HS-5 (cell line): Measurements from ENCODE around the gene CYB561.

Experiments
- DNase-seq: peaks from one replicate; pipeline ENCODE4 v3.0.0-alpha.2; 2012; ENCODE audit warnings: low read depth

The CYB561 gene

GRCh38 chr17:63434951-63435571, 11.0 kb downstream of the CYB561 start:
- DNase-seq = no peak

DNA sequence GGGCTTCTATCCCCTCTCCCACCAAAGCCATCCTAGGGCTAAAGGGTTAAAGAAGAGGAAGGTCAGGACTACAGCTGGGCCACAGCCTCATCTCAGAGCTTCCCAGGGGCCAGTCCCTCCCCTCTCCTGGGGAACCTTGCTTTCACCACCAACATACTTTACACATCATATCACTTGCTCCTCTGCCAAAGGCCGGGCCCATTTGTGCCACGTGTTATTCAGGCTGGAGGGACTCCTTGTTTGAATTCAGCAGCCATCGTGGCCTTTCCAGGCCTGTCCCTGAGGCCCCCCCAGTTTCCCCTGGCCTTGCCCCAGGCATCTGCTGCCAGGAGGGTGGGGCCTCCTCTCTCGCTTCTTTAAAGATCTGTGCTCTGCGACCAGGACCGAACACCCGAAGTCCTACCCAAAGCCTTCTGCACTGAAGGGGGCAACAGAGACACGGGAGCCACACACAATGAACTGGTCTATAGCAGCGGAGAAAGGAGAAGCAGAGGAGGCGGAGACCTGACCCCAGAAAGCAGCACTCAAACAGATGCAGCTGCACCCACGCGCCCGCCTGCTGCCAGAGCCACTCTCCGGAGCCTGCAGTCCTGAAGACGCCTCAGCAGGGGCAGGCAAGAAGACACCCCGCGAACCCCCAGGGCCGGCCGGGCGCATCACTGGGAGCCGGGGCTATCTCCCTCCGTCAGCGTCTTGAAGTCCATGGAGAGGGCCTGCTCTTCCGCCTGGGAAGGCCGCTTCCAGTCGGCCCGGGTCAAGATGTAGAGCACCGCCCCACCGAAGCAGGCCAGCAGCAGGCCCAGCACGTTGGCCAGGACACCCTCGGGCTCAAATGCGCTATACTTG, 12.1 kb downstream of the CYB561 start:
- DNase-seq = peak; percentile 82

- DNase-seq = no peak
These were observed 13.9 kb downstream of the CYB561 start for GRCh38 chr17:63431939-63432804.

DNA sequence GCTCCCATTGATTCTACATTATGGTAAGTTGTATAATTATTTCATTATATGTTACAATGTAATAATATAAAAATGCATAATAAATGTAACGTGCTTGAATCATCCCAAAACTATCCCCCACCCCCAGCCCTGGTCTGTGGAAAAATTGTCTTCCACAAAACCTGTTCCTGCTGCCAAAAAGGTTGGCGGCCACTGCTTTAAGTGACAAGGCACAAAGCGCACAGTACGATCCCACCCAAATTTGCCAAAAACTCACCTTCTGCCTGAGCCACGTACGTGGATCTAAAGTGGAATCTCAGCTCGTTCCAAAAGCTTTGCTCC, 14.5 kb downstream of the CYB561 start:
- DNase-seq = no peak

GRCh38 chr17:63430223-63430622, 15.9 kb downstream of the CYB561 start:
- no peak for DNase-seq

- DNase-seq = no peak
These were observed 16.3 kb downstream of the CYB561 start for GRCh38 chr17:63429766-63430165.

GRCh38 chr17:63426917-63427308, 19.2 kb downstream of the CYB561 start:
- no peak for DNase-seq

GRCh38 chr17:63426041-63426916, 19.8 kb downstream of the CYB561 start:
- no peak for DNase-seq

DNA sequence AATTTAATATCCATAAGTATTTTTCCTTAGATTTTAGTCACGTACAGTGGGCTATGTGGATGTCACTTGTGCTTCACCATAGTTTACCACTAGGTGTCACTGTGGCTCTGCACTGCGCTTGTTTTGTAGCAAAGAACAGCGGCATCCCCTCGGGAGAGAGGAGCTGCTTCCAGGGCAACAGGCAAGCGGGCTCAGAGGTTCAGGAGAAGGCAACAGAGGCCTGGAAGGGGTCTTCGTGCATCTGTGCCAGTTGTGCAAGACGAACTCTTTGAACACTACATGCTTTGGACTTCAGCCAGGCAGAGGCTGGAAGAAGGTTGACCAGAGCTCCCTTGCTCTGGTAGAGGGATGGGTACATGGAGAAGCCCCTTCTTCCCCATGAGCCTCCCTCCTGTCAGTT, 20.6 kb downstream of the CYB561 start:
- peak; percentile 54 for DNase-seq

- DNase-seq = no peak
These were observed 22.1 kb downstream of the CYB561 start for GRCh38 chr17:63423963-63424362.

DNA sequence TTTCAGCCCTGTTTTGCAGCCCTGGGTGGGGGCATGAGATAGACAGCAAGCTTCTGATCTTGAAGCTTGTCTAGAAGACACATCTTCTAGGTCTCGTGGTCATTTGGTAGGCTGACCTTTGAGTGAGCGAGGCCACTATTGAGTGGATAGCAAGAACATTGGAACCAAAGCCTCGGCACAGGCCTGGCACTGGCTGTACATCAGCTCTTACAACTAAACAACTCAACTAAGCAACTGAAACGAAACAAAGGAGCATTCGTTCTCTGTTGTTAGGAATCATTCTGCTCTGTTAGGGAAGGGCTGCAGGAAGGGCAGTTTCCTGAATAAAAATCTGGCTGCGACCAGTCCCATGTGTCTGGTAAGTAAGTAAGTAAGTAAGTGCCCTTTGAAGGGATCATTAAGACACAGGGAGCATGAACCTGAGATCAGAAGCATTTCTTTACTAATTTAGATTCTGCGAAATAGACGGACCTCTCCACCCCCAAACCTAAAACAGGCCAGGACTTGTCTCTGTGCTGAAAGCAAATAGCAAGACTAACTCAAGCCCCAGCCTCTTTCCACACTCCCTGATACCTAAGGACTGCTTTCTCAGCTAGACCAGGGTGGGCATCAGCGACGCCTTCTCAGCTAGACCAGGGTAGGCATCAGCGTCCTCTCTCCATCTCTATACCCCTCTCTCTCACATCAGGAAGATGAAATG, 22.7 kb downstream of the CYB561 start:
- DNase-seq = no peak

DNA sequence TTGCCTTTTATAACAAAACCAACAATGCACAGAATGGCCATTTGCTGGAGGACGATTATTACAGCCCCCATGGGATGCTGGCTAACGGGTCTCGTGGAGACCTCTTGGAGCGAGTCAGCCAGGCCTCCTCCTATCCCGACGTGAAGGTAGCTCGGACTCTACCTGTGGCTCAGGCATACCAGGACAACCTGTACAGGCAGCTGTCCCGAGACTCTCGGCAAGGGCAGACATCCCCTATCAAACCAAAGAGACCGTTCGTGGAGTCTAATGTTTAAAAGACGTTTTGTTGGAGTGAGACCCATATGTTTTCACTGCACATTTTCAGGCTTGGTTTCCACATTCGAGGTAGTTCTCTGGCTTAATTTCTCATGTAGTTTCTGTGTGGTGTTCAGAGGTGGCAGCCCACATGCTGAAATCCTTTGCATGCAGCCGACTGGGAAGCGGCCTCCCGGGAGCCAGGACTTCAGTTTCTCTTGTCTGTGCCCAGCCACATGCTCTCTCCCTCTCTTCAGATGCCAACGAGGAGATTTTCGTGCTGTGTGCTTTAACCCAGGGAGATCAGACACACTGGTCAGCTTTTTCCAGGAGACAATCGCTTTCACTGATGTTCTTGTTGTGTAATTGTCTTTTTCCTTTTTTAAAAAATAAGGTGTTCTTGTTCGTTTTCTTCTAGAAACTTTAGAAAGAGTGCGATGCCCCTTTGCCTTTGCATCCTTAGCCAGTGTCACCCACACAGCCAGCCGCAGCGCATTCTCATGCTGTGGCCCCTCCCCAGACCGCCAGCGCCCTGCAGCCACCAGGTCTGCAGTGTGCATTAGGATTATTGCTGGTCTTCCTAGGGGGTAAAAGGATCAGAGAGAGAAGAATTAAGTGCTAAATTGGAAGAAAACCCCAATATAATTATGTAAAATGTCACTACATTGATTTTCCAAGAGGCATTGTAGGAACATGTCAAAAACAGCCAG, 24.1 kb downstream of the CYB561 start:
- no peak for DNase-seq

- DNase-seq = no peak
These were observed 25.0 kb downstream of the CYB561 start for GRCh38 chr17:63420868-63421680.

DNA sequence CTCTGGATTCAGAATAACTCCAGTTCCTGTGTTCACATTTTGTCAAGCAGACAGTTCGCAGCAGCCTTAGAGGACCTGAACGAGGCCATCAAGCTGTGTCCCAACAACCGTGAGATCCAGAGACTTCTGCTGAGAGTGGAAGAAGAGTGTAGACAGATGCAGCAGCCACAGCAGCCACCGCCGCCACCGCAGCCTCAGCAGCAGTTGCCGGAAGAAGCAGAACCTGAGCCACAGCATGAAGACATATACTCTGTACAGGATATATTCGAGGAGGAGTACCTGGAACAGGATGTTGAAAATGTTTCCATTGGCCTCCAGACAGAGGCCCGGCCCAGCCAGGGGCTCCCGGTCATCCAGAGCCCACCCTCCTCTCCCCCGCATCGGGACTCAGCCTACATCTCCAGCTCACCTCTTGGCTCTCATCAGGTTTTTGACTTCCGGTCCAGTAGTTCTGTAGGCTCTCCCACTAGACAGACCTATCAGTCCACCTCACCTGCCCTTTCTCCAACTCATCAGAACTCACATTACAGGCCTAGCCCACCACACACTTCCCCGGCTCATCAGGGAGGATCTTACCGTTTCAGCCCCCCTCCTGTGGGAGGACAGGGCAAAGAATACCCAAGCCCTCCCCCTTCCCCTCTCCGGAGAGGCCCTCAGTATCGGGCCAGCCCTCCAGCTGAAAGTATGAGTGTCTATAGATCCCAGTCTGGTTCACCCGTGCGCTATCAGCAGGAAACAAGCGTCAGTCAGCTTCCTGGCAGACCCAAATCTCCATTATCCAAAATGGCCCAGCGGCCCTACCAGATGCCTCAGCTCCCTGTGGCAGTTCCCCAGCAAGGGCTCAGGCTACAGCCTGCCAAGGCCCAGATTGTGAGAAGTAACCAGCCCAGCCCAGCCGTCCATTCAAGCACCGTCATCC, 25.9 kb downstream of the CYB561 start:
- no peak for DNase-seq

- DNase-seq = no peak
These were observed 26.7 kb downstream of the CYB561 start for GRCh38 chr17:63419398-63419797.

DNA sequence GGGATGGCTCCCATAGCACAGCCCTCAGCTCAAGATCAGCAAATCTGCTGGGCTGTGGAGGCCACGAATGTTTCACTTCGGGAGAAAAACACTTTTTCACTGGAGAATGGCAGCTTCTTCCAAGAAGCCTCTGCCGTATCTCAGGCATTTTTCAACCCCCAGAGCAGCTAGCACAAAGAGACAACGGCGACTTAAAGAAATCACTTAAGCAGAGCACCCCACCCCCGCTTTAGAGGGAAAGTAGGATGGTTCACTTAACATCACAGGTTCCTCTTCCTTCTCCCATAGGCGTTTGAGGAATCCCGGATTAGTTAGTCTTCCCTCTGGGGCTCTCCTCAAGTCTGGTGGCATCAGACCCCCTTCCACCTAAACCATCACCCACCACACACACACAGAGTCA, 27.6 kb downstream of the CYB561 start:
- no peak for DNase-seq

- DNase-seq = no peak
These were observed 31.9 kb downstream of the CYB561 start for GRCh38 chr17:63414222-63414621.

- no peak for DNase-seq
These were observed 33.0 kb downstream of the CYB561 start for GRCh38 chr17:63413128-63413527.
